GM12878 (cell line): ENCODE results near the gene CLDN4. TPM values are rescaled to one million over a fixed set of nuclear protein-coding genes. Genes with fewer than 3 reads are reported as not detected.

Experiments
- ATAC-seq: fragments of 200-7000 bp; cut with Tn5 transposase; 3 replicates; pipeline ENCODE4 v1.9.1; 2020; ENCODE audit warnings: mild to moderate bottlenecking, moderate library complexity
- BruUV-seq: library from RNA; stranded (reverse); fragments of 400-500 nt; replicated peaks from 2 replicates; lab custom pipeline; 2021; lab: Mats Ljungman, UMichigan
- CTCF ChIA-PET: fragments of 300-600 bp; sonication (Branson Sonifier 250); formaldehyde crosslinking; extraction: SDS; loops from one replicate; lab custom pipeline; 2021; ENCODE audit warnings: inconsistent platforms; lab: Yijun Ruan, JAX
- POLR2A ChIA-PET: fragments of 350-600 bp; formaldehyde crosslinking; extraction: SDS; loops from one replicate; lab custom pipeline; 2021; ENCODE audit warnings: inconsistent platforms; lab: Charles Lee
- RAD21 ChIA-PET: fragments of 300-600 bp; sonication (Branson Sonifier 250); formaldehyde crosslinking; loops from one replicate; lab custom pipeline; 2023; ENCODE audit warnings: antibody characterized with exemption; ENCODE audit not compliant: unreplicated experiment; lab: Charles Lee
- SMC1A ChIA-PET: fragments of 300-600 bp; sonication (Branson Sonifier 250); formaldehyde crosslinking; loops from one replicate; lab custom pipeline; 2023; ENCODE audit not compliant: unreplicated experiment, uncharacterized antibody; lab: Charles Lee
- DNase-seq: peaks from one replicate; pipeline ENCODE4 v3.0.0-alpha.2; 2011; ENCODE audit warnings: low read depth, low spot score
- FAIRE-seq: peaks from 3 replicates; lab custom pipeline; 2011; peaks lifted over from hg19 to GRCh38; lab: Jason Lieb, UNC
- H2AFZ ChIP-seq: 2 replicates; pipeline ENCODE4 v1.6.0; 2011; ENCODE audit warnings: low read depth, low read length, control low read depth; ENCODE audit not compliant: control insufficient read depth
- H3K27ac ChIP-seq: 2 replicates; pipeline ENCODE4 v1.5.1; 2011; ENCODE audit warnings: control low read depth; ENCODE audit not compliant: control insufficient read depth, insufficient read depth
- H3K27me3 ChIP-seq, 2 experiments: replicated peaks in 1 of 2; 2 replicates each; pipeline versions ENCODE4 v1.6.0 to v1.6.1; 2011; ENCODE audit warnings: low read length in 1 of 2; ENCODE audit not compliant: control insufficient read depth in 2 of 2, insufficient read depth in 2 of 2
- H3K36me3 ChIP-seq, 2 experiments: 2 replicates each; pipeline ENCODE4 v1.5.1; 2011; ENCODE audit warnings: low read length in 1 of 2; ENCODE audit not compliant: control insufficient read depth in 2 of 2, insufficient read depth in 2 of 2
- H3K4me1 ChIP-seq: 2 replicates; pipeline ENCODE4 v1.6.1; 2011; ENCODE audit warnings: mild to moderate bottlenecking, low read length, moderate library complexity, mixed read lengths; ENCODE audit not compliant: control insufficient read depth, insufficient read depth
- H3K4me2 ChIP-seq: 2 replicates; pipeline ENCODE4 v1.6.0; 2011; ENCODE audit warnings: control low read depth; ENCODE audit not compliant: control insufficient read depth, insufficient read depth
- H3K4me3 ChIP-seq: fragments of 200-600 bp; sonication (generic); 2 replicates; pipeline ENCODE4 v1.5.1; 2016
- H3K79me2 ChIP-seq: 2 replicates; pipeline ENCODE4 v1.6.0; 2011; ENCODE audit warnings: low read length; ENCODE audit not compliant: control insufficient read depth, insufficient read depth
- H3K9ac ChIP-seq: 2 replicates; pipeline ENCODE4 v1.8.0; 2011; ENCODE audit warnings: low read length, control low read depth, mixed read lengths; ENCODE audit not compliant: control insufficient read depth, insufficient read depth
- H3K9me3 ChIP-seq: replicated peaks from 3 replicates; pipeline ENCODE4 v1.5.1; 2011; ENCODE audit warnings: mild to moderate bottlenecking, low read length; ENCODE audit not compliant: control insufficient read depth, insufficient read depth
- H4K20me1 ChIP-seq: 2 replicates; pipeline ENCODE4 v1.6.0; 2011; ENCODE audit not compliant: control insufficient read depth, insufficient read depth
- BACH1 ChIP-seq: fragments of 450-650 bp; IDR thresholded peaks from 2 replicates; pipeline ENCODE4 v1.6.1; 2017; ENCODE audit warnings: mild to moderate bottlenecking, borderline replicate concordance
- CEBPB ChIP-seq, 2 experiments: fragments of 150-350 bp in 1 of 2; IDR thresholded peaks; 2 replicates each; pipeline ENCODE4 v1.6.1; 2012 to 2014; ENCODE audit warnings: low read depth in 2 of 2, low read length in 2 of 2, borderline replicate concordance in 1 of 2, inconsistent platforms in 1 of 2
- DPF2 ChIP-seq: fragments of 450-650 bp; IDR thresholded peaks from 2 replicates; pipeline ENCODE4 v1.6.1; 2017; ENCODE audit warnings: mild to moderate bottlenecking
- FOXM1 ChIP-seq: IDR thresholded peaks from 2 replicates; pipeline ENCODE4 v1.6.1; 2012; ENCODE audit warnings: low read depth, mild to moderate bottlenecking, inconsistent platforms, low read length, moderate library complexity
- HCFC1 ChIP-seq: fragments of 150-350 bp; IDR thresholded peaks from 2 replicates; pipeline ENCODE4 v1.6.1; 2014; ENCODE audit warnings: low read length
- MEF2B ChIP-seq: fragments of 450-650 bp; IDR thresholded peaks from 2 replicates; pipeline ENCODE4 v1.6.1; 2018; ENCODE audit warnings: mild to moderate bottlenecking, moderate library complexity; ENCODE audit not compliant: partially characterized antibody, poor library complexity, severe bottlenecking
- MTA2 ChIP-seq: fragments of 450-650 bp; IDR thresholded peaks from 2 replicates; pipeline ENCODE4 v1.6.1; 2016; ENCODE audit warnings: low read depth, mild to moderate bottlenecking, moderate library complexity
- NBN ChIP-seq: fragments of 450-650 bp; IDR thresholded peaks from 2 replicates; pipeline ENCODE4 v1.6.1; 2016
- NFYB ChIP-seq: IDR thresholded peaks from 2 replicates; pipeline ENCODE4 v1.6.1; 2011; ENCODE audit warnings: low read depth, mild to moderate bottlenecking, low read length, improper control_type of control experiment, moderate library complexity; ENCODE audit not compliant: insufficient read depth
- NR2C2 ChIP-seq: IDR thresholded peaks from 2 replicates; pipeline ENCODE4 v1.6.1; 2011; ENCODE audit warnings: borderline replicate concordance, low read depth; ENCODE audit not compliant: control insufficient read depth, insufficient read length
- RAD21 ChIP-seq: IDR thresholded peaks from 2 replicates; pipeline ENCODE4 v1.6.1; 2011; ENCODE audit warnings: mild to moderate bottlenecking, low read depth, low read length, moderate library complexity; ENCODE audit not compliant: insufficient read depth
- SIN3A ChIP-seq: IDR thresholded peaks from 2 replicates; pipeline ENCODE4 v1.6.1; 2012; ENCODE audit warnings: low read depth, low read length, improper control_type of control experiment
- ZNF217 ChIP-seq: fragments of 450-650 bp; IDR thresholded peaks from 2 replicates; pipeline ENCODE4 v1.6.1; 2017; ENCODE audit warnings: antibody characterized with exemption, mild to moderate bottlenecking
- whole genome bisulfite sequencing: methylation state at CpG from one replicate; pipeline ENCODE4 v1.1.6; 2016; ENCODE audit warnings: low lambda C conversion rate; ENCODE audit not compliant: insufficient replicate concordance, insufficient coverage; ENCODE audit errors: missing lambda C conversion rate; 5-methylcytosine and 5-hydroxymethylcytosine counted together
- in situ Hi-C: fragments of 300-500 bp; cut with MboI; formaldehyde crosslinking; loops from 9 replicates; pipeline ENCODE4 v1.14.3; 2018; ENCODE audit warnings: mixed read lengths
- intact Hi-C: fragments of 100-400 bp; cut with micrococcal nuclease; formaldehyde crosslinking; loops from one replicate; pipeline ENCODE4 v1.14.2; 2022; ENCODE audit not compliant: unreplicated experiment
- polyA plus RNA-seq, 11 experiments: library from polyadenylated mRNA; depleted of rRNA in 4 of 11; unstranded in 6 of 11; stranded (reverse) in 5 of 11; fragments of >200 nt; fragmentation: Nextera tagmentation in 4 of 11; fragmentation: Illumina TruSeq in 1 of 11; extraction: Ambion mirVana in 4 of 11; extraction: Trizol in 1 of 11; gene quantifications; 1 replicate in 1 of 11; 2 replicates in 10 of 11; pipeline versions ENCODE4 v1.2.1 to v1.2.3, GENCODE V29; 2011 to 2016; ENCODE audit warnings: inconsistent platforms in 2 of 11, missing spikeins in 2 of 11, low read depth in 1 of 11
- total RNA-seq, 4 experiments: library from RNA; depleted of rRNA in 3 of 4; stranded (reverse); fragments of >200 nt in 3 of 4; fragmentation: Illumina TruSeq in 1 of 4; extraction: Trizol in 1 of 4; gene quantifications; 2 replicates each; pipeline versions ENCODE4 v1.2.1 to v1.2.3, GENCODE V29; 2013 to 2021
- TF ChIP-seq, protein P1 (sequence below): fragments of 450-650 bp; conservative IDR thresholded peaks from 2 replicates; pipeline ENCODE4 v1.6.1; 2017; ENCODE audit warnings: mild to moderate bottlenecking, moderate library complexity
- TF ChIP-seq, protein P2 (sequence below): fragments of 150-350 bp; IDR thresholded peaks from 2 replicates; pipeline ENCODE4 v1.6.1; 2014; ENCODE audit warnings: mild to moderate bottlenecking, low read depth, low read length
- TF ChIP-seq, protein P3 (sequence below): IDR thresholded peaks from 2 replicates; pipeline ENCODE4 v1.6.1; 2012; ENCODE audit warnings: improper control_type of control experiment, low read depth, low read length; ENCODE audit not compliant: insufficient replicate concordance

CLDN4 gene
- total and polyA plus RNA-seq, 10 of the 15 experiments (the other 5 are each of a cell fraction or from before 2014, with no cell fraction given) = 0.04 to 0.38 (median 0.06) TPM; not detected in 6

DNA sequence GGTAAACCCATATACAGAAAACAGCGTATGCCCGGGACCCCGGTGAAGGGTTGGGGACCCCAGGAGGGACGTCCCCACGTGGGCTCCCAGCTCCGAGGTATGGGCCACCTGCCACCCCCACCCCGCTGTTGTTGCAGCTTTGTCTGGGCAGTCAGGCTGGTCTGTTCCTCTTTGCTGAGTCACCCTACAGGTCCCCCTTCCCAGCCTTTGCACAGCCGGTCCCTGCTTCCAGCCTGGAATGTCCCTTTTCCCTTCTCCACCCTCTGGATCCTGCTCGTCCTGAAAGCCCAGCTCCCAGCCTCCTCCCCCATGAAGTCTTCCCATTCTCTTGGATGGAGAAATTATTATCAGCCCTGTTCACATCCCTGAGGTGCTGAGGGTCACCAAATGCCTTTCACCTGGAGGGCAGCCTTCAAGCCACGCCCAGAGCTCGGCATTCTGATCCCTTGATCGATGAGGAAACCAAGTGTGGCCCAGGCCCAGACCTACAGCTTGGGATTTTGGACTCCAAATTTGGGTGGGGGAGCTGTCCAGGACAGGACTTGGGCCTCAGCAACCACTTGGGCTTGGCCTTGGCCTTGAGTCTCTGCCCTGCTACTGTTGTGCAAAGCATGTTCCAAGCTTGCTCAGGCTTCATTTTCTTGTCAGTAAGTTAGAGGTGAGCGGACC, 2.6 kb downstream of the CLDN4 start:
- Histone ChIP-seq H3K79me2 (no peaks in the 10 kb centered on the region), H3K9ac (no peak overlapping the region), H3K4me2 (no peak overlapping the region), H3K27me3 (no peaks in the 10 kb centered on the region), H3K27ac (no peak overlapping the region), H3K4me3 (no peak overlapping the region), H3K9me3 (no peaks in the 10 kb centered on the region), H3K36me3 (no peaks in the 10 kb centered on the region), H3K4me1 (no peaks in the 10 kb centered on the region; the same call in 1 of the 2 replicates), H4K20me1 (no peaks in the 10 kb centered on the region), H2AFZ (no peak overlapping the region)
- no peak for TF ChIP-seq NFYB
- no peak for TF ChIP-seq ZNF217
- TF ChIP-seq DPF2 = no peak
- TF ChIP-seq, protein P1, sequence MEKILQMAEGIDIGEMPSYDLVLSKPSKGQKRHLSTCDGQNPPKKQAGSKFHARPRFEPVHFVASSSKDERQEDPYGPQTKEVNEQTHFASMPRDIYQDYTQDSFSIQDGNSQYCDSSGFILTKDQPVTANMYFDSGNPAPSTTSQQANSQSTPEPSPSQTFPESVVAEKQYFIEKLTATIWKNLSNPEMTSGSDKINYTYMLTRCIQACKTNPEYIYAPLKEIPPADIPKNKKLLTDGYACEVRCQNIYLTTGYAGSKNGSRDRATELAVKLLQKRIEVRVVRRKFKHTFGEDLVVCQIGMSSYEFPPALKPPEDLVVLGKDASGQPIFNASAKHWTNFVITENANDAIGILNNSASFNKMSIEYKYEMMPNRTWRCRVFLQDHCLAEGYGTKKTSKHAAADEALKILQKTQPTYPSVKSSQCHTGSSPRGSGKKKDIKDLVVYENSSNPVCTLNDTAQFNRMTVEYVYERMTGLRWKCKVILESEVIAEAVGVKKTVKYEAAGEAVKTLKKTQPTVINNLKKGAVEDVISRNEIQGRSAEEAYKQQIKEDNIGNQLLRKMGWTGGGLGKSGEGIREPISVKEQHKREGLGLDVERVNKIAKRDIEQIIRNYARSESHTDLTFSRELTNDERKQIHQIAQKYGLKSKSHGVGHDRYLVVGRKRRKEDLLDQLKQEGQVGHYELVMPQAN = no peak
- TF ChIP-seq, protein P2, sequence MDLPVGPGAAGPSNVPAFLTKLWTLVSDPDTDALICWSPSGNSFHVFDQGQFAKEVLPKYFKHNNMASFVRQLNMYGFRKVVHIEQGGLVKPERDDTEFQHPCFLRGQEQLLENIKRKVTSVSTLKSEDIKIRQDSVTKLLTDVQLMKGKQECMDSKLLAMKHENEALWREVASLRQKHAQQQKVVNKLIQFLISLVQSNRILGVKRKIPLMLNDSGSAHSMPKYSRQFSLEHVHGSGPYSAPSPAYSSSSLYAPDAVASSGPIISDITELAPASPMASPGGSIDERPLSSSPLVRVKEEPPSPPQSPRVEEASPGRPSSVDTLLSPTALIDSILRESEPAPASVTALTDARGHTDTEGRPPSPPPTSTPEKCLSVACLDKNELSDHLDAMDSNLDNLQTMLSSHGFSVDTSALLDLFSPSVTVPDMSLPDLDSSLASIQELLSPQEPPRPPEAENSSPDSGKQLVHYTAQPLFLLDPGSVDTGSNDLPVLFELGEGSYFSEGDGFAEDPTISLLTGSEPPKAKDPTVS = no peak
- no peak for TF ChIP-seq MTA2
- TF ChIP-seq CEBPB (IDR thresholded peaks at IDR 0.05; ENCODE audit: borderline replicate concordance in 1 of 2, low read depth in 2 of 2, low read length in 2 of 2) = no peak
- no peak for TF ChIP-seq NBN
- TF ChIP-seq BACH1 = no peak
- TF ChIP-seq MEF2B = no peak
- no peak for TF ChIP-seq FOXM1
- TF ChIP-seq HCFC1 = no peak
- TF ChIP-seq RAD21 = no peak
- TF ChIP-seq SIN3A = no peak
- TF ChIP-seq NR2C2 = no peak
- TF ChIP-seq, protein P3, sequence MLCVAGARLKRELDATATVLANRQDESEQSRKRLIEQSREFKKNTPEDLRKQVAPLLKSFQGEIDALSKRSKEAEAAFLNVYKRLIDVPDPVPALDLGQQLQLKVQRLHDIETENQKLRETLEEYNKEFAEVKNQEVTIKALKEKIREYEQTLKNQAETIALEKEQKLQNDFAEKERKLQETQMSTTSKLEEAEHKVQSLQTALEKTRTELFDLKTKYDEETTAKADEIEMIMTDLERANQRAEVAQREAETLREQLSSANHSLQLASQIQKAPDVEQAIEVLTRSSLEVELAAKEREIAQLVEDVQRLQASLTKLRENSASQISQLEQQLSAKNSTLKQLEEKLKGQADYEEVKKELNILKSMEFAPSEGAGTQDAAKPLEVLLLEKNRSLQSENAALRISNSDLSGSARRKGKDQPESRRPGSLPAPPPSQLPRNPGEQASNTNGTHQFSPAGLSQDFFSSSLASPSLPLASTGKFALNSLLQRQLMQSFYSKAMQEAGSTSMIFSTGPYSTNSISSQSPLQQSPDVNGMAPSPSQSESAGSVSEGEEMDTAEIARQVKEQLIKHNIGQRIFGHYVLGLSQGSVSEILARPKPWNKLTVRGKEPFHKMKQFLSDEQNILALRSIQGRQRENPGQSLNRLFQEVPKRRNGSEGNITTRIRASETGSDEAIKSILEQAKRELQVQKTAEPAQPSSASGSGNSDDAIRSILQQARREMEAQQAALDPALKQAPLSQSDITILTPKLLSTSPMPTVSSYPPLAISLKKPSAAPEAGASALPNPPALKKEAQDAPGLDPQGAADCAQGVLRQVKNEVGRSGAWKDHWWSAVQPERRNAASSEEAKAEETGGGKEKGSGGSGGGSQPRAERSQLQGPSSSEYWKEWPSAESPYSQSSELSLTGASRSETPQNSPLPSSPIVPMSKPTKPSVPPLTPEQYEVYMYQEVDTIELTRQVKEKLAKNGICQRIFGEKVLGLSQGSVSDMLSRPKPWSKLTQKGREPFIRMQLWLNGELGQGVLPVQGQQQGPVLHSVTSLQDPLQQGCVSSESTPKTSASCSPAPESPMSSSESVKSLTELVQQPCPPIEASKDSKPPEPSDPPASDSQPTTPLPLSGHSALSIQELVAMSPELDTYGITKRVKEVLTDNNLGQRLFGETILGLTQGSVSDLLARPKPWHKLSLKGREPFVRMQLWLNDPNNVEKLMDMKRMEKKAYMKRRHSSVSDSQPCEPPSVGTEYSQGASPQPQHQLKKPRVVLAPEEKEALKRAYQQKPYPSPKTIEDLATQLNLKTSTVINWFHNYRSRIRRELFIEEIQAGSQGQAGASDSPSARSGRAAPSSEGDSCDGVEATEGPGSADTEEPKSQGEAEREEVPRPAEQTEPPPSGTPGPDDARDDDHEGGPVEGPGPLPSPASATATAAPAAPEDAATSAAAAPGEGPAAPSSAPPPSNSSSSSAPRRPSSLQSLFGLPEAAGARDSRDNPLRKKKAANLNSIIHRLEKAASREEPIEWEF = no peak
- ATAC-seq (no peak), DNase-seq (no peak), FAIRE-seq (no peak)
- ChIA-PET POLR2A (interaction anchor here (0.6 kb wide), 1 partner anchor 87 kb away, joined by 3 read pairs; no protein-coding TSS in a partner anchor), RAD21 (no interaction called here), SMC1A (interaction anchor here (1.0 to 1.3 kb wide), 2 partner anchors 10 to 11 kb away, joined by 3 read pairs; no protein-coding TSS in a partner anchor), CTCF (no interaction called here)
- no TSS peak for BruUV-seq
- intact Hi-C loops (no loop called here), in situ Hi-C loops (no loop called here)
- 47% methylated on average over 13 of the region's 13 CpGs for WGBS
